ENCODE data around the gene AAK1. TPM values are rescaled to one million over a fixed set of nuclear protein-coding genes. Genes with fewer than 3 reads are reported as not detected.

The AAK1 gene
- total and polyA plus RNA-seq, 2 of the 13 experiments (the other 11 are each of a cell fraction or from before 2014, with no cell fraction given), result 9.8 to 10.3 TPM

DNA sequence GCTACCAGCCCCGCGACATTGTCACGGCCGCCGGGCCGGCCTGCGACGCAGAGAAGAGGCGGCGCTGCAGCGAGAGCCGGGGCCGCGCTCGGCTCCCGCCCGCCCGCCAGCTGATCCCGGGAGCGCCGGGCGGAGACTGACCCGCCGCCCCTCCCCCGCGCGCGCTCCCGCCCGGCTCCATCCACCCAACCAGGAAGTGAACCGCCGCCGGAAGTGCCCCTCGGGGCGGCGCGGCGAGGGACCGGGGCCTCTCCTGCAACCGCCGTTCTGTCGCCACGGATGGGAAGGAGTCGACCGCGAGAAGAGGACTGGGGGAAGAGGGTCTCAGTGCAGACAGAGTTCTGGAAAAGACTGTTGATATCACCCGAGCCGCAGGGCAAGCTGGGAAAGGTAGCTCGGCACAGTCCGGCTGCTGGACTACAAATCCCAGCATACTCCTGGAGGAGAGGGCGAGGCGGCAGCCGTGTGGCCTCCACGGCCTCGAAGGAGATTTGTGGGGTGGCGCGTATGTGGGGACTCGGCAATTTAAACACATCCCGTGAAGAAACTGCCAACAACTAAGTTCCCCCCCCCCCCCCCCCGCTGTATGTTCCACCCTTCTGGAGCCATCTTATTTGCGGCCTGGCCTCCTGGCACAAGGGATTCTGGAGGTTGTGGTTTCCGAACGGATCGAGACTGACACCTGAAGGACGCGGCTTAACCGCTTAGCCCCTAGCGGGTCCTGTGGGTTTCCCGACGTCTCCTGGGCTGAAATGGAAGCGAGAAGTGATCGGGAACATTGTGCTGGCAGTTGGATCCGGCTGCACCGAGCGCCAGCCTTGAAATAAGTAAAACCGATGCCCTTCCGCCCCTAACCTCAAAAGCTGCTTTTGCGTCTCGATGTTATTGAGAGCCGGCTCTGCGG is at the start of gene AAK1 (continued):
- TF ChIP-seq, protein P1, sequence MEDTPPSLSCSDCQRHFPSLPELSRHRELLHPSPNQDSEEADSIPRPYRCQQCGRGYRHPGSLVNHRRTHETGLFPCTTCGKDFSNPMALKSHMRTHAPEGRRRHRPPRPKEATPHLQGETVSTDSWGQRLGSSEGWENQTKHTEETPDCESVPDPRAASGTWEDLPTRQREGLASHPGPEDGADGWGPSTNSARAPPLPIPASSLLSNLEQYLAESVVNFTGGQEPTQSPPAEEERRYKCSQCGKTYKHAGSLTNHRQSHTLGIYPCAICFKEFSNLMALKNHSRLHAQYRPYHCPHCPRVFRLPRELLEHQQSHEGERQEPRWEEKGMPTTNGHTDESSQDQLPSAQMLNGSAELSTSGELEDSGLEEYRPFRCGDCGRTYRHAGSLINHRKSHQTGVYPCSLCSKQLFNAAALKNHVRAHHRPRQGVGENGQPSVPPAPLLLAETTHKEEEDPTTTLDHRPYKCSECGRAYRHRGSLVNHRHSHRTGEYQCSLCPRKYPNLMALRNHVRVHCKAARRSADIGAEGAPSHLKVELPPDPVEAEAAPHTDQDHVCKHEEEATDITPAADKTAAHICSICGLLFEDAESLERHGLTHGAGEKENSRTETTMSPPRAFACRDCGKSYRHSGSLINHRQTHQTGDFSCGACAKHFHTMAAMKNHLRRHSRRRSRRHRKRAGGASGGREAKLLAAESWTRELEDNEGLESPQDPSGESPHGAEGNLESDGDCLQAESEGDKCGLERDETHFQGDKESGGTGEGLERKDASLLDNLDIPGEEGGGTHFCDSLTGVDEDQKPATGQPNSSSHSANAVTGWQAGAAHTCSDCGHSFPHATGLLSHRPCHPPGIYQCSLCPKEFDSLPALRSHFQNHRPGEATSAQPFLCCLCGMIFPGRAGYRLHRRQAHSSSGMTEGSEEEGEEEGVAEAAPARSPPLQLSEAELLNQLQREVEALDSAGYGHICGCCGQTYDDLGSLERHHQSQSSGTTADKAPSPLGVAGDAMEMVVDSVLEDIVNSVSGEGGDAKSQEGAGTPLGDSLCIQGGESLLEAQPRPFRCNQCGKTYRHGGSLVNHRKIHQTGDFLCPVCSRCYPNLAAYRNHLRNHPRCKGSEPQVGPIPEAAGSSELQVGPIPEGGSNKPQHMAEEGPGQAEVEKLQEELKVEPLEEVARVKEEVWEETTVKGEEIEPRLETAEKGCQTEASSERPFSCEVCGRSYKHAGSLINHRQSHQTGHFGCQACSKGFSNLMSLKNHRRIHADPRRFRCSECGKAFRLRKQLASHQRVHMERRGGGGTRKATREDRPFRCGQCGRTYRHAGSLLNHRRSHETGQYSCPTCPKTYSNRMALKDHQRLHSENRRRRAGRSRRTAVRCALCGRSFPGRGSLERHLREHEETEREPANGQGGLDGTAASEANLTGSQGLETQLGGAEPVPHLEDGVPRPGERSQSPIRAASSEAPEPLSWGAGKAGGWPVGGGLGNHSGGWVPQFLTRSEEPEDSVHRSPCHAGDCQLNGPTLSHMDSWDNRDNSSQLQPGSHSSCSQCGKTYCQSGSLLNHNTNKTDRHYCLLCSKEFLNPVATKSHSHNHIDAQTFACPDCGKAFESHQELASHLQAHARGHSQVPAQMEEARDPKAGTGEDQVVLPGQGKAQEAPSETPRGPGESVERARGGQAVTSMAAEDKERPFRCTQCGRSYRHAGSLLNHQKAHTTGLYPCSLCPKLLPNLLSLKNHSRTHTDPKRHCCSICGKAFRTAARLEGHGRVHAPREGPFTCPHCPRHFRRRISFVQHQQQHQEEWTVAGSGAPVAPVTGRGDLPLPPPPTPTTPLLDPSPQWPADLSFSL (CRISPR knock-in tag; IDR thresholded peaks at IDR 0.05), result no peak
- TF ChIP-seq, protein P2, sequence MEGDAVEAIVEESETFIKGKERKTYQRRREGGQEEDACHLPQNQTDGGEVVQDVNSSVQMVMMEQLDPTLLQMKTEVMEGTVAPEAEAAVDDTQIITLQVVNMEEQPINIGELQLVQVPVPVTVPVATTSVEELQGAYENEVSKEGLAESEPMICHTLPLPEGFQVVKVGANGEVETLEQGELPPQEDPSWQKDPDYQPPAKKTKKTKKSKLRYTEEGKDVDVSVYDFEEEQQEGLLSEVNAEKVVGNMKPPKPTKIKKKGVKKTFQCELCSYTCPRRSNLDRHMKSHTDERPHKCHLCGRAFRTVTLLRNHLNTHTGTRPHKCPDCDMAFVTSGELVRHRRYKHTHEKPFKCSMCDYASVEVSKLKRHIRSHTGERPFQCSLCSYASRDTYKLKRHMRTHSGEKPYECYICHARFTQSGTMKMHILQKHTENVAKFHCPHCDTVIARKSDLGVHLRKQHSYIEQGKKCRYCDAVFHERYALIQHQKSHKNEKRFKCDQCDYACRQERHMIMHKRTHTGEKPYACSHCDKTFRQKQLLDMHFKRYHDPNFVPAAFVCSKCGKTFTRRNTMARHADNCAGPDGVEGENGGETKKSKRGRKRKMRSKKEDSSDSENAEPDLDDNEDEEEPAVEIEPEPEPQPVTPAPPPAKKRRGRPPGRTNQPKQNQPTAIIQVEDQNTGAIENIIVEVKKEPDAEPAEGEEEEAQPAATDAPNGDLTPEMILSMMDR (CRISPR knock-in tag; IDR thresholded peaks at IDR 0.05), result peak; percentile 16
- TF ChIP-seq ELF3 (CRISPR knock-in tag; IDR thresholded peaks at IDR 0.05) (peak; percentile 98), RBM39 (IDR thresholded peaks at IDR 0.05; ENCODE audit: low read depth, low read length, poor library complexity, severe bottlenecking) (peak; percentile 42), PHF8 (CRISPR knock-in tag; IDR thresholded peaks at IDR 0.05) (peak; percentile 96), ZFP90 (CRISPR knock-in tag; IDR thresholded peaks at IDR 0.05; ENCODE audit: borderline replicate concordance) (peak; percentile 81; the same call in 1 of the 2 replicates), ZNF343 (CRISPR knock-in tag; IDR thresholded peaks at IDR 0.05) (0 out of 2 replicates have a peak, but pooled peaks have one; percentile 66), CENPT (CRISPR knock-in tag; IDR thresholded peaks at IDR 0.05; ENCODE audit: low read depth) (peak; percentile 63; the same call in 1 of the 2 replicates), SRSF4 (IDR thresholded peaks at IDR 0.05; ENCODE audit: low read depth, low read length, poor library complexity, severe bottlenecking) (no peak)
- TF ChIP-seq, protein P3, sequence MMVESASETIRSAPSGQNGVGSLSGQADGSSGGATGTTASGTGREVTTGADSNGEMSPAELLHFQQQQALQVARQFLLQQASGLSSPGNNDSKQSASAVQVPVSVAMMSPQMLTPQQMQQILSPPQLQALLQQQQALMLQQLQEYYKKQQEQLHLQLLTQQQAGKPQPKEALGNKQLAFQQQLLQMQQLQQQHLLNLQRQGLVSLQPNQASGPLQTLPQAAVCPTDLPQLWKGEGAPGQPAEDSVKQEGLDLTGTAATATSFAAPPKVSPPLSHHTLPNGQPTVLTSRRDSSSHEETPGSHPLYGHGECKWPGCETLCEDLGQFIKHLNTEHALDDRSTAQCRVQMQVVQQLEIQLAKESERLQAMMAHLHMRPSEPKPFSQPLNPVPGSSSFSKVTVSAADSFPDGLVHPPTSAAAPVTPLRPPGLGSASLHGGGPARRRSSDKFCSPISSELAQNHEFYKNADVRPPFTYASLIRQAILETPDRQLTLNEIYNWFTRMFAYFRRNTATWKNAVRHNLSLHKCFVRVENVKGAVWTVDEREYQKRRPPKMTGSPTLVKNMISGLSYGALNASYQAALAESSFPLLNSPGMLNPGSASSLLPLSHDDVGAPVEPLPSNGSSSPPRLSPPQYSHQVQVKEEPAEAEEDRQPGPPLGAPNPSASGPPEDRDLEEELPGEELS (CRISPR knock-in tag; IDR thresholded peaks at IDR 0.05), result peak; percentile 8; the same call in 1 of the 2 replicates
- TF ChIP-seq, protein P4, sequence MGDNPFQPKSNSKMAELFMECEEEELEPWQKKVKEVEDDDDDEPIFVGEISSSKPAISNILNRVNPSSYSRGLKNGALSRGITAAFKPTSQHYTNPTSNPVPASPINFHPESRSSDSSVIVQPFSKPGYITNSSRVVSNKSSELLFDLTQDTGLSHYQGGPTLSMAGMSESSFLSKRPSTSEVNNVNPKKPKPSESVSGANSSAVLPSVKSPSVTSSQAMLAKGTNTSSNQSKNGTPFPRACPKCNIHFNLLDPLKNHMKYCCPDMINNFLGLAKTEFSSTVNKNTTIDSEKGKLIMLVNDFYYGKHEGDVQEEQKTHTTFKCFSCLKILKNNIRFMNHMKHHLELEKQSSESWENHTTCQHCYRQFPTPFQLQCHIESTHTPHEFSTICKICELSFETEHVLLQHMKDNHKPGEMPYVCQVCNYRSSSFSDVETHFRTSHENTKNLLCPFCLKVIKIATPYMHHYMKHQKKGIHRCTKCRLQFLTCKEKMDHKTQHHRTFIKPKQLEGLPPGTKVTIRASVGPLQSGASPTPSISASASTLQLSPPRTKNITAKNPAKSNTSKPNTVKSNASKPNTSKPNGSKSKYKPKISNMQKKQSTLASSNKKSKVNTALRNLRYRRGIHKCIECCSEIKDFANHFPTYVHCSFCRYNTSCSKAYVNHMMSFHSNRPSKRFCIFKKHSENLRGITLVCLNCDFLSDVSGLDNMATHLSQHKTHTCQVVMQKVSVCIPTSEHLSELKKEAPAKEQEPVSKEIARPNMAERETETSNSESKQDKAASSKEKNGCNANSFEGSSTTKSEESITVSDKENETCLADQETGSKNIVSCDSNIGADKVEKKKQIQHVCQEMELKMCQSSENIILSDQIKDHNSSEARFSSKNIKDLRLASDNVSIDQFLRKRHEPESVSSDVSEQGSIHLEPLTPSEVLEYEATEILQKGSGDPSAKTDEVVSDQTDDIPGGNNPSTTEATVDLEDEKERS (CRISPR knock-in tag; IDR thresholded peaks at IDR 0.05), result no peak
- TF ChIP-seq, protein P5, sequence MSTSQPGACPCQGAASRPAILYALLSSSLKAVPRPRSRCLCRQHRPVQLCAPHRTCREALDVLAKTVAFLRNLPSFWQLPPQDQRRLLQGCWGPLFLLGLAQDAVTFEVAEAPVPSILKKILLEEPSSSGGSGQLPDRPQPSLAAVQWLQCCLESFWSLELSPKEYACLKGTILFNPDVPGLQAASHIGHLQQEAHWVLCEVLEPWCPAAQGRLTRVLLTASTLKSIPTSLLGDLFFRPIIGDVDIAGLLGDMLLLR (CRISPR knock-in tag; IDR thresholded peaks at IDR 0.05), result peak; percentile 42
